B cell (primary cell): ENCODE measurements around the gene NPW.

ENCODE experiments used
- CTCF ChIP-seq: fragments of 200-600 bp; IDR thresholded peaks from one replicate; pipeline ENCODE4 v1.8.0; 2022; ENCODE audit warnings: antibody characterized with exemption, mild to moderate bottlenecking
- EZH2 ChIP-seq: IDR thresholded peaks from 2 replicates; pipeline ENCODE4 v1.6.1; 2012; ENCODE audit warnings: borderline replicate concordance, low read depth, mild to moderate bottlenecking, moderate library complexity, low read length; ENCODE audit not compliant: insufficient read depth, poor library complexity, severe bottlenecking

- TF ChIP-seq CTCF (no peak), EZH2 (no peak)
These were observed 20.5 kb upstream of the NPW start for GRCh38 chr16:1998852-1999801.
